GM20431 (cell line): Measurements from ENCODE around the gene SCIN.
"Not testable (repeated sequence)": the region's sequence is repeated elsewhere in the genome, so short reads cannot be mapped to it uniquely, and the experiment has no call there.

Experiments used
- in situ Hi-C: fragments of 300-500 bp; cut with MseI, MboI; formaldehyde crosslinking; loops from one replicate; pipeline ENCODE4 v1.15.0; 2020; ENCODE audit warnings: low sequenced_read_pairs; ENCODE audit not compliant: unreplicated experiment

Gene SCIN

DNA sequence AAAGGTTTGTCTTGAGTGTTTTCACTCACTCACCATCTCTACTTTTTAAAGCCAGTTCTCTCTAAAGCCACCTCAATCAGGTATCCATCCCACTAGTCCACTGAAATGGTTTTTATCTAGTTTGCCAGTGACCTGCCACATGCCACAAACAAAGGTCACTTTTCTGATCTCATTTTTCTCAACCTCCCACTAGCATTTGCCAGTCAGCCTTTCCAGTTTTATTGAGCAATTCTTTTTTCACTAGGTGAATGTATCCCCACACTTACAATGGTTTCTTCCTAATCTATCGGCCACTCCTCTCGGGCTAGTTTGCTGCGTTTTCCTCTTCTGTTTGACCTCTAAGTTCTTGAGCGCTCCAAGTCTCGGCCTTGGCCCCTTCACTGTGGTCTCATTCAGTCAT lies 72.0 kb downstream of the SCIN start:
- in situ Hi-C loops, result no loop called here

DNA sequence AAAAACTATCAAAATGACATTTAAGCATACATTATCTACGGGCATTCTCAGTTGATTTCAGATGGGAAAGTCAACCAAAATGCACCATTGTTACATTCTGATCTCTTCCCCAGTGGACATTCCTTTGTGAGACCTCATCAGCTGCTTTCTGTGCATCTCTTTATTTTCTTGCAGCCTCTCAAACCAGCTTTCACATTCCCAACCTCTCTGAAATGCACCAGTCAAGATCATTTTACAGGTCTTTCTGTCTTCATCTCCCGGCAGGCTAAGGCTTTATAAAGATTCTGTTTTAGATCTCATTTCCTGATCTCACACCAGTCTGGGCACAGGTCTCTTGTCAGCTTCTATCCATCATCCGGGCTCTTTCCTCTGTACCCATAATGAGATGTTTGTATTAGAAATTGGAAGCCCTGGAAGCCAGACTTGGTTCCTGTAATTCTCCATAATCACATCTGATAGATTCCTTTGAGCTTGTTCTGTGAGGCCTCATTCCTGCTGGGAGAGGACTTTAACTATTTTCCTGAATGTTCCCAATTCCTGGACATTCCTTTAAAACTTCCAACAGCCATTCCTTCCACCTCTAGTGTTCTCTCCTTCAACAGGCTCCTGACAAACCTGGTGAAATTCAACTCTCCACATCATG lies 72.6 kb downstream of the SCIN start:
- in situ Hi-C loops, result no loop called here

DNA sequence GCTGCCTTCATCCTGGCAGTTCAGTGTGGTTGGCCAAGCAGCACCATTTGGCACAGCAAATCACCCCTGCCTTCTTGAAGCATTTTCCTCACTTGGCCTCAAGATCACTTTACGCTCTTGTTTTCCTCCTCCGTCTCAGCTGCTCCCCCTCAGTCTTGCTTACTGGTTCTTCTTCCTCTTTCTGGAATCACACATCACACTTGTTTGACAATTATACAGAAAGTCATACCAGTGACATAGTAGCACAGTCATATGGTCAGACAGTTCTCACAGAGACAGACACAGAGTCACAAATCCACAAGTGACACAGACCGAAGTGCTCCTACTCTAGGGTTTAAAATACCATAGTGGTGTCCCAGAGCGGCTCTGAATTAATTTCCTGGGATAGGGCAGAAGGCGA lies 73.1 kb downstream of the SCIN start:
- in situ Hi-C loops, result no loop called here

DNA sequence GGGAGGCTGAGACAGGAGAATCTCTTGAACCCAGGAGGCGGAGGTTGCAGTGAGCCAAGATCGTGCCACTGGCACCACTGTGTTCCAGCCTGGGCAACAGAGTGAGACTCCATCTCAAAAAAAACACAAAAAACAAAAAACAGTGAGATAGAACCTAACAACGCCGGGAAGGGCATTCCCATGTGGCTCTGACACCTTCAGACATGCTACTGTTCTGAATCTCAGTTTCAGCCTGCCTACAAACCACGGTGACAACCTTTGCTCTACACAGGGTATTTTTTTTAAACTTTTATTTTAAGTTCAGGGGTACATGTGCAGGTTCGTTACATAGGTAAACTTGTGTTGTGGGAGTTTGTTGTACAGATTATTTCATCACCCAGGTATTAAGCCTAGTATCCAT lies 74.7 kb downstream of the SCIN start:
- in situ Hi-C loops, result not testable (repeated sequence)

DNA sequence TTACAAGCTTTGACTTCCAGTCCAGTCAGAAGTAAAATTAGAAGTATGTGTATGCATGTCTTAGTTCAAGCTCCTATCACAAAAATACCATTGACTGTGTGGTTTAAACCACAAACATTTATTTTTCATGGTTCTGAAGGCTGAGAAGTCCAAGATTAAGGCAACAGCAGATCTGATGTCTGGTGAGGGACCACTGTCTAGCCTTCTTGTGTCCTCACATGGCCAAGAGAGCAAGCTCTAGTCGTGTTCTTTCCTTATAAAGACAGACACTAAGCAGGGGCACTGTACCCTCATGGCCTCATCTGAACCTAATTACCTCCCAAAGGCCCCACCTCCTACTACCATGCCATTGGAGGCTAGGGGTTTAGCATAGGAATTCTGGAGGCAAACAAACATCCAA lies 75.6 kb downstream of the SCIN start:
- in situ Hi-C loops, result no loop called here

DNA sequence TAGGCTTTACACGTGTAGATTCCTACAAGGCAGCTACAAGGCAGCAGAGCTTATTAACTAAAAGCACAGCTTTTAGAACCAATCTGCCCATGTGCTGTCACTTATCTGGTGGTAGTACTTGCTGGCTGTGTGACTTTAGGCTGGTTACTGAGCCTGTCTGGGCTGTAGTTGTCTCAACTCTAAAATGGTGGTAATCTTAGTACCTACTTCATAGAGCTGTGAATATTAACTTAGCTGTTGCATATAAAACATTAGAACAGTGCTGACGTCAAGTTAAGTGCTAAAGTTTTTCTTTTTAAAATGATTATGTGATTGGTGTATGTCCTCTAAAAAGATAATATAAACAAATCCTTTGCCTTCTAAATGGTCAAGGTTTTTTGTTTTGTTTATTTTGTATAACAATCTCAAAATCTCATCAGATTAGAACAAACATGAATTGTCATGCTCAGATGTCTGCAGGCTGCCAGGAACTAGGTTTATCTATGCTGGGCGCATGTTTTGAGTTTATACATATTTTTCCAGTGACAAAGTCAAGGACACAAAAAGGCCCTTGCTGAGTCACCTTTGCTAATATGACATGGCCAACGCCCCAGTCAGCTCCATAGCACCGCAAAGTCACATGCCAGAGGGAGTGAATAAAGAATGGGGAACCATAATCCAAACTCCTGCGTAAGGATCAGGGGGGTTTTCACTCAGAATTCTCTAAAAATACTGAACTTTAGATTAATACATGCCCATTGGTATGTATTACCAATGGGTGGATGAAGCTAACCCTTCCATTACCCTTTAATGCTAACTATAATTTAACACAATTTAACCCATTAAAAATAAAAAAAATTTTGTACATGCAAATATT lies 77.1 kb downstream of the SCIN start:
- in situ Hi-C loops, result no loop called here

DNA sequence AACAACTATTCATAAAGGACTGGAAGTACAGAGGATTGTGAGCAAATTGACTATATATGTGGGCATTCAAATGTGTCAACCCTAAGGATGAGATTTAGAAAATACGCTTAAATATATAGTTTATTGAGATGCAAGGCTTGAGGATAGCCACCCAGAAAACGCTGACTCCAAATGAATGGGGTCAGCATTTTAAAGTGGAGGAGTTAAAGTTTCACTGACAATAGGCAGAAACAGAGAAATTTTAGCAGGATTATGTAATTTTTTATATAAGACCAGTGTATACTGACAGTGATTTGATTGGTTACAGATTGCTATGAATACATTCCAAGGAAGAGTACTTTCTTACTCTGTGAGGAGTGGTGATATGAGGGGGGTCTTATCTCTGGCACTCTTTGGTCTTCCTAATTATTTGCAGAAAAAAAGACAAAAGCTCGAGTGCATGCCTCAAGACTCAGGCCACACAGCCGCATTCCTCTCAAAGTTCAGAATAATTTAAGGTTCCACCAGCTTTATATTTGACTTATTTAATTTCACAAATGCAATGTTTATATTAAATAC lies 78.3 kb downstream of the SCIN start:
- in situ Hi-C loops, result no loop called here

DNA sequence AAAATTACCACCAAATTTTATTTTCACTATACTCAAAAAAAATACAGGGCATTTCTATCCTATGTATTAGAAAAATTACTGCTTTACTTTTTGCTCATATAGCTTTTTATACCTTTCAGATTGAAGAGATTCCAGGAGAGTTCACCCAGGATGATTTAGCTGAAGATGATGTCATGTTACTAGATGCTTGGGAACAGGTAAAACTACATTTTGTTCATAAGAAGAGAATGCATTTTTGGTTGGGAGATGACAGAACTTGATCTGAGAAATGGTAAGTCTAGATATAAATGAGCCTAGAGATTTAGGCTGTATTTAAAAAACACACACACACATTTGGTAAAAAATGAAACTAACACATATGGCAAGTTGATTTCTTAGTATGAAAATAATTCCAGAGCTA lies 78.8 kb downstream of the SCIN start:
- in situ Hi-C loops, result no loop called here

DNA sequence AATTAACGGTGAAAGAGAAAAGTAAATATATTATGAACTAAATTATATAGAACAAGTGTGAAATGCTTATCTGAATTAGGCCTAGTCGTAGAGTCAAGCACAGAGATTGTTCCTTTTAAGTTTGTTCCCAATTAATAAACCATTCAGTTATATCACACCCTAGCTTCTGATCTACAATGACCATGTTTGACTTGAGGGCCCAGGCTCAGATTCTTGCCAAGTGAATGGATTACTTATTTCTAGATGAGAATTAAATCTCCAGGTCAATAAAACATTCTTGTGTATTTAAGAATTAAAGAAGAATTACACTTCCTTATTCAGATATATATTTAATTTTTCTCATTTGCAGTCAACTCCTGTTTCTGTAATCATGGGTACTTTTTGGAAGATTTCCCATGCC lies 79.6 kb downstream of the SCIN start:
- in situ Hi-C loops, result loop anchor here (25.0 kb wide), 1 partner anchor 612 kb away; no protein-coding TSS in a partner anchor

DNA sequence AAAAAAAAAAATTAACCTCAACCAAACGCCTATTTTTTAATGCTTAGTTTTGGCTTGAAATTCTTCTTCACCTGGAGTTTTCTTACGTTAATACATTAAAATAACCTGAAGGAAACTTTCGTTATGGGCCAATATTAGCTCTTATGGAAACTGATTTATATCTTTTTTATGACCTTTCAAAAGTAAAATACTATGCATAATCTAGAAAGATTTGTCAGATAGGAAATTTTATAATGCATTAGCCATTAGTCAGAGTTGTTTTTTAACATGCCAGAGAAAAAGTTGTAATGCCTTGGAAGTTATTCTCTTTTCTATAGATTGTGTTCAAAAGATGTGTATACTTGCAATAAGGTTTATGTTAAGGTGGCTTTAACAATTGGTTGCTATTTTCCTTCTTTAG lies 82.6 kb downstream of the SCIN start:
- in situ Hi-C loops, result loop anchor here (25.0 kb wide), 1 partner anchor 609 kb away; no protein-coding TSS in a partner anchor

DNA sequence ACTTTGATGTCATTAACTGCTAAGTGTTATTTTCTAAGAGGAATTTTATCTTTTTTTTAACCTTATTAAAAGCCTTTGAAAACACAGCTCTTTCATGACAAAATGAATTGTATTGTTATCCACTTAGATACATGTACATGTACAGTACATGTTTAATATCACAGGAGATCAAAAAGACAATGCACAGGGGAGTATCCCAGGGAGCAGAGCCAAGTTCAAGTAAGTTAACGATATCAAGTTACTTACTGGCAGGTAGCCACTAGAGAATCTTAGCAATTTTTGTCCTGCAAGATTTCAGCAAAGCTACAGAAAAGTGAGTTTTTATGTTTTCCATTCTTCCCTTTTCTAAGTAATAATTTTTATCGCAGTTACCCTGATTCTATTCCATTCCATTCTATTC lies 83.0 kb downstream of the SCIN start:
- in situ Hi-C loops, result loop anchor here (25.0 kb wide), 1 partner anchor 609 kb away; no protein-coding TSS in a partner anchor

DNA sequence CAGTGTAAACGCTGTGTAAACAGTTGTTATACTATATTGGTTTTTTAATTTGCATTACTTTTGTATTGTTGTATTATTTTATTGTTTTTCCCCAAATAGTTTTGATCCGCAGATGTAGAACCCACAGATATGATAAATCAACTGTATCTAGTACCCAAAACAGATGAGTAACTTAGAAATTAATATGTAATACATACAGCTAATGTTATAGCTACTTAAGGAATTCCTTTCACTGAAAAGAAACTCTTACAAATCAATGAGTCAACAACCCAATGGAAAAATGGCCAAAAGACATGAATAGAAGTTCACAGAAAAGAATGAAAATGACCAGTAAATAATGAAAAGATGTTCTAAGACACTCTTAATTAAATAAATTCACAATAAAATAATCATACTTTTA lies 84.6 kb downstream of the SCIN start:
- in situ Hi-C loops, result loop anchor here (25.0 kb wide), 1 partner anchor 607 kb away; no protein-coding TSS in a partner anchor

DNA sequence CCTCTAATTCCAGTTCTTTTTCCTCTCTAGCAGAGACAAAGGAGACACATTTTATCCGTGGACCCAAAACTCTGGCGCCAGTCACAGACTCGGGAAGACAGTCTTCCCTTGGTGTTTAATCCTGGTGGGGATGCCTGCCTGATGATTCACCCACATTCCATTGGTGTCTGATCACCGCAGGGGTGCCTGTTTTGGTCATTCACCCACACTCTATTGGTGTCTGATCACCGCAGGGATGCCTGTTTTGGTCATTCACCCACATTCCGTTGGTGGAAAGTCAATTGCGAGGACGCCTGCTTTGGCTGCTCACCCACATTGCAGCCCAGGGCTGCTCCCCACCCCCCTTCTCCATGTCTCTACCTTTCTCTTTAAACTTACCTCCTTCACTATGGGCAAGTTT lies 89.9 kb downstream of the SCIN start:
- in situ Hi-C loops, result loop anchor here (25.0 kb wide), 1 partner anchor 602 kb away; no protein-coding TSS in a partner anchor

DNA sequence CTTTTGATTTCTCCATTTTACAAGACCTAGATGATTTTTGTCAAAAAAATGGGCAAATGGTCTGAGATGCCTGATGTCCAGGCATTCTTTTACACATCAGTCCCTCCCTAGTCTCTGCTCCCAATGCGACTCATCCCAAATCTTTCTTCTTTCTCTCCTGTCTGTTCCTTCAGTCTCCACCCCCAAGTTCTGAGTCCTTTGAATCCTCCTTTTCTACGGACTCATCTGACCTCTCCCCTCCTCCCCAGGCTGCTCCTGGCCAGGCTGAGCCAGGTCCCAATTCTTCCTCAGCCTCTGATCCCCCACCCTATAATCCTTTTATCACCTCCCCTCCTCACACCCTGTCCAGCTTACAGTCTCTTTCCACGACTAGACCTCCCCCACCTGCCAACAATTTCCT lies 90.5 kb downstream of the SCIN start:
- in situ Hi-C loops, result loop anchor here (25.0 kb wide), 1 partner anchor 601 kb away; no protein-coding TSS in a partner anchor

DNA sequence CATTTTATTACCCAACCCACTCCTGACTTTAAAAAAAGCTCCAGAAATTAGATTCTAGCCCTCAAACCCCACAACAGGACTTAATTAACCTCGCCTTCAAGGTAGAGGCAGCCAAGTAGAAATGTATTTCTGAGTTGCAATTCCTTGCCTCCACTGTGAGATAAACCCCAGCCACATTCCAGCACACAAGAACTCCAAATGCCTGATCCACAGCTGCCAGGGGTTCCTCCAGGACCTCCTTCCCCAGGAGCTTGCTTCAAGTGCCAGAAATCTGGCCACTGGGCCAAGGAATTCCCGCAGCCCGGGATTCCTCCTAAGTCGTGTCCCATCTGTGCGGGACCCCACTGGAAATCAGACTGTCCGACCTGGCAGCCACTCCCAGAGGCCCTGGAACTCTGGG lies 91.1 kb downstream of the SCIN start:
- in situ Hi-C loops, result loop anchor here (25.0 kb wide), 1 partner anchor 601 kb away; no protein-coding TSS in a partner anchor

DNA sequence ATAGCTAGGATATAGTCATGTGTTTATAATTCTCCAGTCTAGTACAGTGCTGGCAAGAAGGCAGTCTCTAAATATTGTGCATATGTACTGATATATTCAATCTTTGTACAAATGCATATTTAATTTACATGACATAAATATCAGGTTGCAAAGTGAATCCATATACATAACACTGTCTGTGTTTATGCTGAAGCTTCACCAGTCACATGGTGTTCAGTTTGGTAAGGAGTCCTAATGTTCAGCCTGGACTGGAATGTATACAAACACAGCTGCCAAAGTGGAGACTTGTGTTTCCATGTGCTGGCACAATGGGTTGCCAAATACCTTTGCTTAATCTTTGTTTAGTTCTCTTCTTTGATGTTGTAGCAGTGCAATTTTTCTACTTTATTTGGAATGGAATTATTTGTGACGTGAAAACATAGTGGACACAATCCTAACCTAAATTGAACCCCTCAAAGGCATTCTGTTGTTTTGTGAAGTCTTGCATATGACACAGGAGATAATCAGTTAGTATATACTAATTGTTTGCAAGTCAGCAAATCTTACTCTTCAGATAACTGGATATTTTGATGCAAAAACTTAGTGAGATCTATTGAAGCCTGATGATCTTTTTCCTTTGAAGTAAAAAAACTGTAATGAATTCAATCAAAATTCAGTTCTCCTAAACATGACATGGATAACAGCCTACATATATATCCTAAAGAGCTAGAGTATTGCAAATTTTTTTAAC lies 99.6 kb downstream of the SCIN start:
- in situ Hi-C loops, result loop anchor here (25.0 kb wide), 1 partner anchor 592 kb away; no protein-coding TSS in a partner anchor

DNA sequence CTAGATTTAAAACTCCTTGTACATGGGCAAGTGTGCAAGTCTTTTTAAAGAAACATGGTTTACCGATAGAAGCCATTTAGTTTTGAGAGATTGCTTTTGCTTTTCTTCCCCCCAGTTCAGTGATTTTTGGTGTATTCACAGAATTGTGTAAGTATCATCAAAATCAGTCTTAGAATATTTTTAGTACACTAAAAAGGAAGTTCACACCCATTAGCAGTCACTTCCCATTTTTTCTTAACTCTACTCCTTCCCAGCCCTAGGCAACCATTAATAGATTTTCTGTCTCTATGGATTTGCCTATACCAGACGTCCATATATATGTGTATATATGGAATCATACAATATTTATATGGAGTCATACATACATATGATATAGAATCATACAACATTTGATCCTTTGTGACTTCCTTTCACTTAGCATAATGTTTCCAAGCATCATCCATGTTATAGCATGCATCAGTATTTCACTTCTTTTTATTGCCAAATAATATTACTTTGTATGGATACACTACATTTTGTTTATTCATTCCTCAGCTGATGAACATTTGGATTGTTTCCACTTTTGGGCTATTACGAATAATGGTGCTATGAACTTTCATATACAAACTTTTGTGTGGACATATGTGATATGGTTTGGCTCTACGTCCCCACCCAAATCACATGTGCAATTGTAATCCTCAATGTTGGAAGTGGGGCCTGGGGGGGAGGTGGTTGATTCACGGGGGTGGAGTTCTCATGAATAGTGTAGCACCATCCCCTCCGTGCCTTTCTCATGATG lies 100.4 kb downstream of the SCIN start:
- in situ Hi-C loops, result loop anchor here (25.0 kb wide), 1 partner anchor 591 kb away; no protein-coding TSS in a partner anchor

DNA sequence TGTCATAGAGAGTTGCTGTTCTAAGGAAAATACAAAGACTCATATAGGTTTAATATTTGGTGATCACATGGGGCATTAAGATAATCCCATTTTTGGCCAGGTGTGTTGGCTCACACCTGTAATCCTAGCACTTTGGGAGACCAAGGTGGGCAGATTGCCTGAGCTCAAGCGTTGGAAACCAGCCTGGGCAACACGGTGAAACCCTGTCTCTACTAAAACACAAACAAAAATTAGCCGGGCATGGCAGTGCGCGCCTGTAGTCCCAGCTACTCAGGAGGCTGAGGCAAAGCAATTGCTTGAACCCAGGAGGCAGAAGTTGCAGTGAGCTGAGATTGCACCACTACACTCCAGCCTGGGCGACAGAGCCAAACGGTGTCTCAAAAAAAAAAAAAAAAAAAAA lies 102.9 kb downstream of the SCIN start:
- in situ Hi-C loops, result loop anchor here (25.0 kb wide), 1 partner anchor 589 kb away; no protein-coding TSS in a partner anchor

DNA sequence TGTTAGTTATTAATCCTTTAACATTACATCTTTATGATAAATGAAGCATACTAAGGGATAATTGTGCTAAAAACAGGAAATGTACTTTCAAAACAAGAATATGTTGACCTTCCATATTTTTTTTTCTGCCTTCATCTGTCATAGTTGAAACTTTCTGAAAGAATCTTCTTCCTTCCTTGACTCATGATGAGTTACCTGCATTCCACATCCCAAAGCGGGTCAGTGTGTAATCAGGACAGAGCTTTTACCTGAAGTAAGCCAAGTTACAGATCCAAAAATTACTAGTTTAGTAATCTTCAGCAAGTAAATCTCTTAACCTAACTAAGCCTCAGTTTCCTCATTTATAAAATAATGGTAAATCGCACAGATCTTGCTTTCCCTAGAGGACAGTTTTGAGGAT lies 103.5 kb downstream of the SCIN start:
- in situ Hi-C loops, result loop anchor here (25.0 kb wide), 1 partner anchor 588 kb away; no protein-coding TSS in a partner anchor
